ENCODE results near the gene GNG13. TPM values are rescaled to one million over a fixed set of nuclear protein-coding genes. Genes with fewer than 3 reads are reported as not detected.

The GNG13 gene
- total RNA-seq, 1 donor from 2014 or later: not detected

DNA sequence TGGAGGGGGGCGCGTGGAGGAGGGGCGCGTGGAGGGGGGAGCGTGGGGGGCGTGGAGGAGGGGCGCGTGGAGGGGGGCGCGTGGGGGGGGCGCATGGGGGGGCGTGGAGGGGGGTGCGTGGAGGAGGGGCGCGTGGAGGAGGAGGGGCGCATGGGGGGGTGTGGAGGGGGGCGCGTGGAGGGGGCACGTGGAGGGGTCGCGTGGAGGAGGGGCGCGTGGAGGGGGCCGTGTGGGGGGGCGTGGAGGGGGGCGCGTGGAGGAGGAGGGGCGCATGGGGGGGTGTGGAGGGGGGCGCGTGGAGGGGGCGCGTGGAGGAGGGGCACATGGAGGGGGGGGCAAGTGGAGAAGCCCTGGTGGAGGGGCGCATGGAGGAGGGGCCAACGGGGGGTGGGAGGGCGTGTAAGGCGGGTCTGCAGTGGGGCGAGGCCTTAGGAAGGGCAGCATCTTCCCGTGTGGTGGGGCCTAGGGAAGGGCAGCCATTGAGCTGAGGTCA lies 32.7 kb downstream of the GNG13 start:
- no peak overlapping the region for H3K9ac ChIP-seq (ENCODE audit: low read length)
- no peaks in the 10 kb centered on the region for H4K20me1 ChIP-seq (ENCODE audit: insufficient read depth, low read length)
- H3K27ac ChIP-seq (ENCODE audit: low read depth, low read length): no peak overlapping the region
- no peaks in the 10 kb centered on the region for H3K9me3 ChIP-seq (ENCODE audit: insufficient read depth, low read depth, low read length)
- H3K27me3 ChIP-seq (ENCODE audit: insufficient read depth, low read length): no peaks in the 10 kb centered on the region
- Mint-ChIP-seq H3K4me1 (ENCODE audit: low read depth, unreplicated experiment) (no peaks in the 10 kb centered on the region), H3K27ac (ENCODE audit: unreplicated experiment) (no peak overlapping the region), H3K36me3 (ENCODE audit: low read depth, unreplicated experiment) (no peaks in the 10 kb centered on the region), H3K9me3 (ENCODE audit: unreplicated experiment) (no peaks in the 10 kb centered on the region), H3K27me3 (ENCODE audit: low read depth, unreplicated experiment) (peaks cover 6% of the 10 kb centered on the region), H3K4me3 (ENCODE audit: unreplicated experiment) (no peak overlapping the region)
- no peaks in the 10 kb centered on the region for H3K36me3 ChIP-seq (ENCODE audit: insufficient read depth, low read length)
- H3K79me2 ChIP-seq (ENCODE audit: insufficient read depth, low read length): no peaks in the 10 kb centered on the region
- no peaks in the 10 kb centered on the region for H3K4me1 ChIP-seq (ENCODE audit: insufficient read depth, low read length)
- FAIRE-seq (no peak), DNase-seq (ENCODE audit: low read depth) (no peak)
- TF ChIP-seq, protein P1, sequence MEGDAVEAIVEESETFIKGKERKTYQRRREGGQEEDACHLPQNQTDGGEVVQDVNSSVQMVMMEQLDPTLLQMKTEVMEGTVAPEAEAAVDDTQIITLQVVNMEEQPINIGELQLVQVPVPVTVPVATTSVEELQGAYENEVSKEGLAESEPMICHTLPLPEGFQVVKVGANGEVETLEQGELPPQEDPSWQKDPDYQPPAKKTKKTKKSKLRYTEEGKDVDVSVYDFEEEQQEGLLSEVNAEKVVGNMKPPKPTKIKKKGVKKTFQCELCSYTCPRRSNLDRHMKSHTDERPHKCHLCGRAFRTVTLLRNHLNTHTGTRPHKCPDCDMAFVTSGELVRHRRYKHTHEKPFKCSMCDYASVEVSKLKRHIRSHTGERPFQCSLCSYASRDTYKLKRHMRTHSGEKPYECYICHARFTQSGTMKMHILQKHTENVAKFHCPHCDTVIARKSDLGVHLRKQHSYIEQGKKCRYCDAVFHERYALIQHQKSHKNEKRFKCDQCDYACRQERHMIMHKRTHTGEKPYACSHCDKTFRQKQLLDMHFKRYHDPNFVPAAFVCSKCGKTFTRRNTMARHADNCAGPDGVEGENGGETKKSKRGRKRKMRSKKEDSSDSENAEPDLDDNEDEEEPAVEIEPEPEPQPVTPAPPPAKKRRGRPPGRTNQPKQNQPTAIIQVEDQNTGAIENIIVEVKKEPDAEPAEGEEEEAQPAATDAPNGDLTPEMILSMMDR (IDR thresholded peaks at IDR 0.05; ENCODE audit: insufficient read depth, low read depth, low read length): no peak
- no peak for TF ChIP-seq EZH2 (IDR thresholded peaks at IDR 0.05; ENCODE audit: insufficient read depth, low read length)
- no peak overlapping the region for H2AFZ ChIP-seq (ENCODE audit: low read depth, low read length)
- H3K4me2 ChIP-seq (ENCODE audit: low read length): no peak overlapping the region
- no peak overlapping the region for H3K4me3 ChIP-seq (ENCODE audit: insufficient read depth, low read depth, low read length)

DNA sequence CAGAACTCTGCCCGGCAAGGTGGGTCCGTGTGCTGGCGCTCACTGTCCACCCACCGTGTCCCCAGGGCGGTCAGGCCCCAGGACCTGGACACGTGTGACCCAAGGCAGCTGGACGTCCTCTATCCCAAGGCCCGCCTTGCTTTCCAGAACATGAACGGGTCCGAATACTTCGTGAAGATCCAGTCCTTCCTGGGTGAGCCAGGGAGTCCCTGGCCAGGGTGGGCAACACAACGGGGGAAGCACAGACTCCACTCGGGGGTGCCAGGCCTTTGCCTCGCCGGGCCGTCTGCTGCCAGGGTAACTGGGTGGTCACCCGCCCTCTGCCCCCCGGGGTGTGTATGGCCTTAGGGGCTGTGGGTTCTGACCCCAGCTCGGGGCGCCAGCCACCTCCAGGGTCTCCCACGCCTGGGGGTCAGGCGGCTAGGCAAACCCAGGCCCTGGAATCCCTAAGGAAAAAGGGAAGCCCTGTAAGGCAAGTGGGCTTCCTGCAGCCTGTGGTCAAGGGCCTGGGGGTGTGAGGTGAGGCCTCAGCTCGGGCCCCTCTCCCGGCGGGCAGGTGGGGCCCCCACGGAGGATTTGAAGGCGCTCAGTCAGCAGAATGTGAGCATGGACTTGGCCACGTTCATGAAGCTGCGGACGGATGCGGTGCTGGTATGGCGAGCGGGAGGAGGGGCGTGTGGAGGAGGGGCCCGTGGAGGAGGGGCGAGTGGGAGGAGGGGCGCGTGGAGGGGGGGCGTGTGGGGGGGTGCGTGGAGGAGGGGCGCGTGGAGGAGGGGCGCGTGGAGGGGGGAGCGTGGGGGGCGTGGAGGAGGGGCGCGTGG lies 33.5 kb downstream of the GNG13 start:
- no peaks in the 10 kb centered on the region for H3K36me3 ChIP-seq (ENCODE audit: insufficient read depth, low read length)
- H3K79me2 ChIP-seq (ENCODE audit: insufficient read depth, low read length): no peaks in the 10 kb centered on the region
- Mint-ChIP-seq H3K4me3 (ENCODE audit: unreplicated experiment) (no peak overlapping the region), H3K36me3 (ENCODE audit: low read depth, unreplicated experiment) (no peaks in the 10 kb centered on the region), H3K4me1 (ENCODE audit: low read depth, unreplicated experiment) (no peaks in the 10 kb centered on the region), H3K9me3 (ENCODE audit: unreplicated experiment) (no peaks in the 10 kb centered on the region), H3K27ac (ENCODE audit: unreplicated experiment) (no peak overlapping the region), H3K27me3 (ENCODE audit: low read depth, unreplicated experiment) (peaks cover 6% of the 10 kb centered on the region)
- H4K20me1 ChIP-seq (ENCODE audit: insufficient read depth, low read length): no peaks in the 10 kb centered on the region
- no peaks in the 10 kb centered on the region for H3K4me1 ChIP-seq (ENCODE audit: insufficient read depth, low read length)
- no peaks in the 10 kb centered on the region for H3K27me3 ChIP-seq (ENCODE audit: insufficient read depth, low read length)
- no peak overlapping the region for H3K27ac ChIP-seq (ENCODE audit: low read depth, low read length)
- no peak overlapping the region for H3K4me3 ChIP-seq (ENCODE audit: insufficient read depth, low read depth, low read length)
- FAIRE-seq (no peak), DNase-seq (ENCODE audit: low read depth) (no peak)
- H3K9me3 ChIP-seq (ENCODE audit: insufficient read depth, low read depth, low read length): no peaks in the 10 kb centered on the region
- no peak overlapping the region for H2AFZ ChIP-seq (ENCODE audit: low read depth, low read length)
- no peak overlapping the region for H3K4me2 ChIP-seq (ENCODE audit: low read length)
- TF ChIP-seq, protein P1 (IDR thresholded peaks at IDR 0.05; ENCODE audit: insufficient read depth, low read depth, low read length): no peak
- no peak for TF ChIP-seq EZH2 (IDR thresholded peaks at IDR 0.05; ENCODE audit: insufficient read depth, low read length)
- H3K9ac ChIP-seq (ENCODE audit: low read length): no peak overlapping the region

Data from astrocyte (in vitro differentiated cells and primary cell).